GM13977 (cell line): ENCODE data around the gene PCK1.

Experiments
- DNase-seq: peaks from one replicate; pipeline ENCODE4 v3.0.0; 2012; ENCODE audit warnings: low spot score
- CTCF ChIP-seq: IDR thresholded peaks from 2 replicates; pipeline ENCODE4 v1.5.1; 2012; ENCODE audit warnings: mild to moderate bottlenecking, control low read depth; ENCODE audit not compliant: insufficient read depth; ENCODE audit errors: extremely low read depth, missing control alignments
- in situ Hi-C: fragments of 300-500 bp; cut with MboI; formaldehyde crosslinking; loops from one replicate; pipeline ENCODE4 v1.12.0; 2022; ENCODE audit warnings: low sequenced_read_pairs, low pct_unique_long_range_greater_than_20kb, mixed read lengths, inconsistent platforms; ENCODE audit not compliant: unreplicated experiment

Gene PCK1

GRCh38 chr20:57564951-57565642 lies 4.2 kb downstream of the PCK1 start:
- DNase-seq, result no peak
- in situ Hi-C loops, result no loop called here
- TF ChIP-seq CTCF, result no peak

GRCh38 chr20:57566399-57566798 lies 5.5 kb downstream of the PCK1 start:
- no peak for DNase-seq
- in situ Hi-C loops, result no loop called here
- TF ChIP-seq CTCF, result no peak

GRCh38 chr20:57566803-57567459 lies 6.0 kb downstream of the PCK1 start:
- in situ Hi-C loops, result no loop called here
- no peak for TF ChIP-seq CTCF
- DNase-seq, result no peak

GRCh38 chr20:57567471-57568079 lies 6.7 kb downstream of the PCK1 start:
- no peak for TF ChIP-seq CTCF
- in situ Hi-C loops, result no loop called here

GRCh38 chr20:57568088-57568896 lies 7.4 kb downstream of the PCK1 start:
- no peak for DNase-seq
- no peak for TF ChIP-seq CTCF
- in situ Hi-C loops, result no loop called here

More at GRCh38 chr20:57567471-57568079, 6.7 kb downstream of the PCK1 start:
- DNase-seq, result no peak

GRCh38 chr20:57568960-57569359 lies 8.1 kb downstream of the PCK1 start:
- in situ Hi-C loops, result no loop called here
- TF ChIP-seq CTCF, result no peak
- no peak for DNase-seq
